Smooth muscle cell (in vitro differentiated cells): Measurements from ENCODE around the gene PDE4B. TPM values are rescaled to one million over a fixed set of nuclear protein-coding genes. Genes with fewer than 3 reads are reported as not detected.

Experiments used
- DNase-seq: peaks from one replicate; lab custom pipeline; 2025; ENCODE audit not compliant: unreplicated experiment; lab: John Stamatoyannopoulos, UW
- H2AFZ ChIP-seq: fragments of 200-600 bp; sonication (generic); 2 replicates; pipeline ENCODE4 v1.6.0; 2016; ENCODE audit warnings: antibody characterized with exemption, low read depth, mild to moderate bottlenecking
- H3F3A ChIP-seq: fragments of 200-600 bp; sonication (generic); 2 replicates; pipeline ENCODE4 v1.6.0; 2017; ENCODE audit warnings: antibody characterized with exemption, low read depth
- H3K27ac ChIP-seq: fragments of 200-600 bp; sonication (generic); 2 replicates; pipeline ENCODE4 v1.5.1; 2016; ENCODE audit warnings: low read depth, mild to moderate bottlenecking
- H3K27me3 ChIP-seq: fragments of 200-600 bp; sonication (generic); 2 replicates; pipeline ENCODE4 v1.6.1; 2016; ENCODE audit warnings: low read depth, mild to moderate bottlenecking
- H3K36me3 ChIP-seq: fragments of 200-600 bp; sonication (generic); 2 replicates; pipeline ENCODE4 v1.5.1; 2016; ENCODE audit warnings: low read depth
- H3K4me1 ChIP-seq: fragments of 200-600 bp; sonication (generic); 2 replicates; pipeline ENCODE4 v1.5.1; 2016; ENCODE audit warnings: low read depth
- H3K4me2 ChIP-seq: fragments of 200-600 bp; sonication (generic); 2 replicates; pipeline ENCODE4 v1.6.0; 2016; ENCODE audit warnings: mild to moderate bottlenecking
- H3K4me3 ChIP-seq: fragments of 200-600 bp; sonication (generic); 2 replicates; pipeline ENCODE4 v1.5.1; 2016; ENCODE audit warnings: mild to moderate bottlenecking
- H3K79me2 ChIP-seq: fragments of 200-600 bp; sonication (generic); 2 replicates; pipeline ENCODE4 v1.6.0; 2016; ENCODE audit warnings: low read depth, mild to moderate bottlenecking
- H3K9ac ChIP-seq: fragments of 200-600 bp; sonication (generic); 2 replicates; pipeline ENCODE4 v1.6.0; 2016; ENCODE audit warnings: low read depth
- H3K9me3 ChIP-seq: fragments of 200-600 bp; sonication (generic); replicated peaks from 2 replicates; pipeline ENCODE4 v1.5.1; 2016; ENCODE audit warnings: low read depth
- H4K20me1 ChIP-seq: fragments of 200-600 bp; sonication (generic); 2 replicates; pipeline ENCODE4 v1.6.0; 2016; ENCODE audit warnings: low read depth
- WGBS: methylation state at CpG from one replicate; pipeline ENCODE4 v1.1.7; 2016; ENCODE audit warnings: low lambda C conversion rate; 5-methylcytosine and 5-hydroxymethylcytosine counted together
- polyA plus RNA-seq: library from polyadenylated mRNA; unstranded; fragments of >200 nt; fragmentation: Nextera tagmentation; extraction: Ambion mirVana; gene quantifications from 2 replicates; pipeline ENCODE4 v1.2.1, GENCODE V29; 2016
- total RNA-seq: library from RNA; depleted of rRNA; stranded (reverse); fragments of >200 nt; gene quantifications from 2 replicates; pipeline ENCODE4 v1.2.3, GENCODE V29; 2014
- TF ChIP-seq, protein P1 (sequence below): fragments of 200-600 bp; sonication (generic); IDR thresholded peaks from 2 replicates; pipeline ENCODE4 v1.5.1; 2017; ENCODE audit warnings: borderline replicate concordance, mild to moderate bottlenecking, antibody characterized with exemption; ENCODE audit not compliant: insufficient read depth, poor library complexity, severe bottlenecking

PDE4B gene
- total and polyA plus RNA-seq, 2 experiments from 2014 or later: 18.5 to 24.8 TPM

DNA sequence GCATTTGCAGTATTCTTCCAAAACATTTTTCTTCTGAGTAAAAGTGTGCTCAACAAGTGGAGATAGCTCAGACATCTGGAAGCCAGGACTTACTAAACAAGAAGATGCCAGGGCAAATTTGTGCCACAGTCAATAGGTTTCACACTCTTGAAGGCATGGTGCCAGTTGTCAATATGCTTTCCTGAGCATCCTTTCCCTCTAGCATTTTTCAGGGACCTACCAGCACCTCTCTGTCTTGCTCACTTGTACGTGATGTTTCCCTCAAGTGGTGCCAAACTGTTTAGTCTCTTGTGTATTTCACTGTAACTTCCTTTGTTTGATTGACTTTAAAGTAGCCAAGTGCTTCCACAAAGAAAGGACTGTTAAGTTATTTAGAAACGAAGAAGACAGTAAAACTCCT is 547.2 kb downstream of the PDE4B start:
- Histone ChIP-seq H3K4me1 (peaks cover 17% of the 10 kb centered on the region), H3K4me2 (peak overlapping the region; percentile 20), H3K36me3 (no peaks in the 10 kb centered on the region), H3K9me3 (no peaks in the 10 kb centered on the region), H4K20me1 (peaks cover 8% of the 10 kb centered on the region), H3F3A (peaks cover 5% of the 10 kb centered on the region), H3K4me3 (no peak overlapping the region), H3K9ac (no peak overlapping the region), H2AFZ (no peak overlapping the region), H3K27ac (peak overlapping the region; percentile 41), H3K79me2 (peaks cover 97% of the 10 kb centered on the region), H3K27me3 (no peaks in the 10 kb centered on the region)
- TF ChIP-seq, protein P1, sequence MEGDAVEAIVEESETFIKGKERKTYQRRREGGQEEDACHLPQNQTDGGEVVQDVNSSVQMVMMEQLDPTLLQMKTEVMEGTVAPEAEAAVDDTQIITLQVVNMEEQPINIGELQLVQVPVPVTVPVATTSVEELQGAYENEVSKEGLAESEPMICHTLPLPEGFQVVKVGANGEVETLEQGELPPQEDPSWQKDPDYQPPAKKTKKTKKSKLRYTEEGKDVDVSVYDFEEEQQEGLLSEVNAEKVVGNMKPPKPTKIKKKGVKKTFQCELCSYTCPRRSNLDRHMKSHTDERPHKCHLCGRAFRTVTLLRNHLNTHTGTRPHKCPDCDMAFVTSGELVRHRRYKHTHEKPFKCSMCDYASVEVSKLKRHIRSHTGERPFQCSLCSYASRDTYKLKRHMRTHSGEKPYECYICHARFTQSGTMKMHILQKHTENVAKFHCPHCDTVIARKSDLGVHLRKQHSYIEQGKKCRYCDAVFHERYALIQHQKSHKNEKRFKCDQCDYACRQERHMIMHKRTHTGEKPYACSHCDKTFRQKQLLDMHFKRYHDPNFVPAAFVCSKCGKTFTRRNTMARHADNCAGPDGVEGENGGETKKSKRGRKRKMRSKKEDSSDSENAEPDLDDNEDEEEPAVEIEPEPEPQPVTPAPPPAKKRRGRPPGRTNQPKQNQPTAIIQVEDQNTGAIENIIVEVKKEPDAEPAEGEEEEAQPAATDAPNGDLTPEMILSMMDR: no peak
- 56% methylated on average over 2 of the region's 2 CpGs for WGBS
- DNase-seq: no peak

DNA sequence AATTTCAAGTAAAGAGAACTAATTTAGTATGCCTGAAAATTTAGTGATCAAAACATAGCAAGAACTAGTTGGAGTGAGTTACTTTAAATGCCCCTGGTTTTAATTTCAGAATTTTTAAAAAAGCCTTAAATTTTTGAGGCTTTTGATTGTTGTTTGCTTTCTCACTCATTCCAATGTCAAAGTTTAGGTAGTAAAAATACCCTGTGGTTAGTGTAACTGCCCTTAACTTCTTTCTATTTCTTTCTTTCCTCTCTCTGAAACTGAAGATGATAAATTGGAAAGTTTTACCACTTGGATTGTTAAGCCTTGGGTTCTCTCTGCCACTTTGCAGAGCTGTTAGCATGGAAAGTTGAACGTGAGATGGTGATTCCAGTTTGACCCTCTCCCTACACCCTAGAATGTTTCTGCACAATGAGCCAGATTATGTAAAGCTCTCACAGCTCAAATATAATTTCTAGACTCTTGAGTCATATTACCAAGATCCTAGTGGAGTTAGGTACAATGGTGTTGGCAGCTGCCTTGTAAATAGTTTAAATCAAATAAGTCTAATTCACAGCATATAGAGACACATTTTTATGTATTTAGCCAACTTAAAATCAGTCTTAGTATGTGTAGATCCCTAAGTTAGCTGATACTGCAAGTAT is 548.9 kb downstream of the PDE4B start:
- Histone ChIP-seq H3K27ac (peak overlapping the region; percentile 41), H3K4me1 (peaks cover 8% of the 10 kb centered on the region), H3K4me2 (peak overlapping the region; percentile 60), H4K20me1 (peaks cover 16% of the 10 kb centered on the region), H3K27me3 (no peaks in the 10 kb centered on the region), H2AFZ (no peak overlapping the region), H3K79me2 (peaks cover 97% of the 10 kb centered on the region), H3K9ac (no peak overlapping the region), H3K36me3 (no peaks in the 10 kb centered on the region), H3K9me3 (no peaks in the 10 kb centered on the region), H3K4me3 (no peak overlapping the region), H3F3A (peaks cover 5% of the 10 kb centered on the region)
- 24% methylated on average over 1 of the region's 1 CpG for WGBS
- TF ChIP-seq, protein P1: no peak
- no peak for DNase-seq

DNA sequence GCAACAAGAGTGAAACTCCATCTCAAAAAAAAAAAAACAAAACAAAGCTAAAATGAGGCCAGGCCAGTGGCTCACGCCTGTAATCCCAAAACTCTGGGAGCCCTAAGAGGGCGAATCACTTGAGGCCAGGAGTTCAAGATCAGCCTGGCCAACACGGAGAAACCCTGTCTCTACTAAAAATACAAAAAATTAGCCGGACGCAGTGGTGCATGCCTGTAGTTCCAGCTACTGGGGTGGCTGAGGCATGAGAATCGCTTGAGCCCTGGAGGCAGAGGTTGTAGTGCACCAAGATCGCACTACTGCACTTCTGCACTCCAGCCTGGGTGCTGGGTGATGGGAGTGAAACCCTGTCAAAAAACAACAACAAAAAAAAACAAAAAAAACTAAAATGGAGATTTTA is 550.0 kb downstream of the PDE4B start:
- no peaks in the 10 kb centered on the region for H3K36me3 ChIP-seq
- H2AFZ ChIP-seq: no peak overlapping the region
- peaks cover 97% of the 10 kb centered on the region for H3K79me2 ChIP-seq
- peaks cover 8% of the 10 kb centered on the region for H3K4me1 ChIP-seq
- no peaks in the 10 kb centered on the region for H3K9me3 ChIP-seq
- WGBS: 93% methylated on average over 7 of the region's 7 CpGs
- peak overlapping the region; percentile 41 for H3K27ac ChIP-seq
- no peaks in the 10 kb centered on the region for H3K27me3 ChIP-seq
- TF ChIP-seq, protein P1: no peak
- DNase-seq: no peak
- peak overlapping the region; percentile 46 for H3K4me2 ChIP-seq
- H3F3A ChIP-seq: peaks cover 5% of the 10 kb centered on the region
- H3K4me3 ChIP-seq: no peak overlapping the region
- H3K9ac ChIP-seq: no peak overlapping the region
- peaks cover 22% of the 10 kb centered on the region for H4K20me1 ChIP-seq

DNA sequence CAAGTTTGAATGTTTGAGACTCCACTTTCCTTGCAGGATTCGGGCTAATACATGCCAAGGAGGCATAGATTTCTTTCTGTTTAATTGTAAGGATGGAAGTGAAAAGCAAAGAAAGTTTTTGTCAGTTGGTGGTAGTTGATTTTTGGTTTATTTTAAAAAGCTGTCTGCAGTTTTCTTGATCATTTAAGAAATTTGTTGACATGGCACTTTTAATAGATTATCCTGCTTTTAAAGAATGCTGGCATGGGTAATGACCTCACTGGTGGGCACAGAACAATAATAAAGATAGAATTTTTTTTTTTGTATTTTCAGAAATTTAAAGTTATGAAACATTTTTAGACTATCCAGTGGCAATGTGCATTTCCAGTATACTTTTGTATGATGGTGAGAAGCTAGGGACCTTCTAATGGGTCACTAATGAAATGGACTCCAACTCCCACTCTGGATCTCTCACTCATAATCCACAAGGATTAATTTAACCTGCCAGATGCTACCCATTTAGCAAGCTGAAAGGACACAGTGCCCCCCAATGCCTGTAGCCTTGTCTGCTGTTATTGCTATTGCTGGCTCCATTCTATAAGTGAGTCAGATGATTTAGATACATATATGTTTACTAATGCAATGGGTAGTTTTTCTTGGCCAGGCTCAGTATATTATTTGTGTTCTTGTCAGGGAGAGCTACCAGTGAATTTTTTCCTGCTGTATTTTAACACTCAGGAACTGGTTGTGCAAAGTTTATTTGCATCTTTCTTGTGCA is 551.1 kb downstream of the PDE4B start:
- DNase-seq: no peak
- H3K27me3 ChIP-seq: no peaks in the 10 kb centered on the region
- H3K79me2 ChIP-seq: peaks cover 98% of the 10 kb centered on the region
- no peak overlapping the region for H3K27ac ChIP-seq
- peak overlapping the region; percentile 46 for H3K4me2 ChIP-seq
- H4K20me1 ChIP-seq: peaks cover 25% of the 10 kb centered on the region
- 87% methylated on average over 1 of the region's 1 CpG for WGBS
- H3K9ac ChIP-seq: no peak overlapping the region
- peaks cover 5% of the 10 kb centered on the region for H3F3A ChIP-seq
- TF ChIP-seq, protein P1: no peak
- H3K36me3 ChIP-seq: no peaks in the 10 kb centered on the region
- no peak overlapping the region for H3K4me3 ChIP-seq
- H3K4me1 ChIP-seq: peaks cover 8% of the 10 kb centered on the region
- H3K9me3 ChIP-seq: no peaks in the 10 kb centered on the region
- no peak overlapping the region for H2AFZ ChIP-seq
